Smooth muscle cell (in vitro differentiated cells): ENCODE measurements around the gene CDCA4. TPM values are rescaled to one million over a fixed set of nuclear protein-coding genes. Genes with fewer than 3 reads are reported as not detected.
"Not testable (repeated sequence)": the region's sequence is repeated elsewhere in the genome, so short reads cannot be mapped to it uniquely, and the experiment has no call there.

Experiments used
- DNase-seq: peaks from one replicate; lab custom pipeline; 2025; ENCODE audit not compliant: unreplicated experiment; lab: John Stamatoyannopoulos, UW
- H2AFZ ChIP-seq: fragments of 200-600 bp; sonication (generic); 2 replicates; pipeline ENCODE4 v1.6.0; 2016; ENCODE audit warnings: antibody characterized with exemption, low read depth, mild to moderate bottlenecking
- H3F3A ChIP-seq: fragments of 200-600 bp; sonication (generic); 2 replicates; pipeline ENCODE4 v1.6.0; 2017; ENCODE audit warnings: antibody characterized with exemption, low read depth
- H3K27ac ChIP-seq: fragments of 200-600 bp; sonication (generic); 2 replicates; pipeline ENCODE4 v1.5.1; 2016; ENCODE audit warnings: low read depth, mild to moderate bottlenecking
- H3K27me3 ChIP-seq: fragments of 200-600 bp; sonication (generic); 2 replicates; pipeline ENCODE4 v1.6.1; 2016; ENCODE audit warnings: low read depth, mild to moderate bottlenecking
- H3K36me3 ChIP-seq: fragments of 200-600 bp; sonication (generic); 2 replicates; pipeline ENCODE4 v1.5.1; 2016; ENCODE audit warnings: low read depth
- H3K4me1 ChIP-seq: fragments of 200-600 bp; sonication (generic); 2 replicates; pipeline ENCODE4 v1.5.1; 2016; ENCODE audit warnings: low read depth
- H3K4me2 ChIP-seq: fragments of 200-600 bp; sonication (generic); 2 replicates; pipeline ENCODE4 v1.6.0; 2016; ENCODE audit warnings: mild to moderate bottlenecking
- H3K4me3 ChIP-seq: fragments of 200-600 bp; sonication (generic); 2 replicates; pipeline ENCODE4 v1.5.1; 2016; ENCODE audit warnings: mild to moderate bottlenecking
- H3K79me2 ChIP-seq: fragments of 200-600 bp; sonication (generic); 2 replicates; pipeline ENCODE4 v1.6.0; 2016; ENCODE audit warnings: low read depth, mild to moderate bottlenecking
- H3K9ac ChIP-seq: fragments of 200-600 bp; sonication (generic); 2 replicates; pipeline ENCODE4 v1.6.0; 2016; ENCODE audit warnings: low read depth
- H3K9me3 ChIP-seq: fragments of 200-600 bp; sonication (generic); replicated peaks from 2 replicates; pipeline ENCODE4 v1.5.1; 2016; ENCODE audit warnings: low read depth
- H4K20me1 ChIP-seq: fragments of 200-600 bp; sonication (generic); 2 replicates; pipeline ENCODE4 v1.6.0; 2016; ENCODE audit warnings: low read depth
- WGBS: methylation state at CpG from one replicate; pipeline ENCODE4 v1.1.7; 2016; ENCODE audit warnings: low lambda C conversion rate; 5-methylcytosine and 5-hydroxymethylcytosine counted together
- polyA plus RNA-seq: library from polyadenylated mRNA; unstranded; fragments of >200 nt; fragmentation: Nextera tagmentation; extraction: Ambion mirVana; gene quantifications from 2 replicates; pipeline ENCODE4 v1.2.1, GENCODE V29; 2016
- total RNA-seq: library from RNA; depleted of rRNA; stranded (reverse); fragments of >200 nt; gene quantifications from 2 replicates; pipeline ENCODE4 v1.2.3, GENCODE V29; 2014
- TF ChIP-seq, protein P1 (sequence below): fragments of 200-600 bp; sonication (generic); IDR thresholded peaks from 2 replicates; pipeline ENCODE4 v1.5.1; 2017; ENCODE audit warnings: borderline replicate concordance, mild to moderate bottlenecking, antibody characterized with exemption; ENCODE audit not compliant: insufficient read depth, poor library complexity, severe bottlenecking

The CDCA4 gene
- total and polyA plus RNA-seq, 2 experiments from 2014 or later: 15.1 to 23.5 TPM

DNA sequence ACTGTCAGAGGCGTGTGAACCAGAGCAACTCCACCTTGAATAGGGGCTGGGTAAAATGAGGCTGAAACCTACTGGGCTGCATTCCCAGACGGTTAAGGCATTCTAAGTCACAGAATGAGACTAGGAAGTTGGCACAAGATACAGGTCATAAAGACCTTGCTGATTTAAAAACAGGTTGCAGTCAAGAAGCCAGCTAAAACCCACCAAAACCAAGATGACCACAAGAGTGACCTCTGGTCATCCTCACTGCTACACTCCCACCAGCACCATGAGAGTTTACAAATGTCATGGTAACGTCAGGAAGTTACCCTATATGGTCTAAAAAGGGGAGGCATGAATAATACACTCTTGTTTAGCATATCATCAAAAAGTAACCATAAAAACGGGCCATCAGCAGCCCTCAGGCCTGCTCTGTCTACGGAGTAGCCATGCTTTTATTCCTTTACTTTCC, 11.6 kb upstream of the CDCA4 start:
- H4K20me1 ChIP-seq, H3F3A ChIP-seq, H3K79me2 ChIP-seq, H3K4me1 ChIP-seq, H3K36me3 ChIP-seq, H3K27me3 ChIP-seq, H2AFZ ChIP-seq, DNase-seq, H3K9me3 ChIP-seq: not testable (repeated sequence)
- H3K9ac ChIP-seq: peak overlapping the region; percentile 90
- peak overlapping the region; percentile 41 for H3K4me3 ChIP-seq
- H3K4me2 ChIP-seq: peak overlapping the region; percentile 80
- H3K27ac ChIP-seq: peak overlapping the region; percentile 95
- 62% methylated on average over 5 of the region's 5 CpGs for WGBS

DNA sequence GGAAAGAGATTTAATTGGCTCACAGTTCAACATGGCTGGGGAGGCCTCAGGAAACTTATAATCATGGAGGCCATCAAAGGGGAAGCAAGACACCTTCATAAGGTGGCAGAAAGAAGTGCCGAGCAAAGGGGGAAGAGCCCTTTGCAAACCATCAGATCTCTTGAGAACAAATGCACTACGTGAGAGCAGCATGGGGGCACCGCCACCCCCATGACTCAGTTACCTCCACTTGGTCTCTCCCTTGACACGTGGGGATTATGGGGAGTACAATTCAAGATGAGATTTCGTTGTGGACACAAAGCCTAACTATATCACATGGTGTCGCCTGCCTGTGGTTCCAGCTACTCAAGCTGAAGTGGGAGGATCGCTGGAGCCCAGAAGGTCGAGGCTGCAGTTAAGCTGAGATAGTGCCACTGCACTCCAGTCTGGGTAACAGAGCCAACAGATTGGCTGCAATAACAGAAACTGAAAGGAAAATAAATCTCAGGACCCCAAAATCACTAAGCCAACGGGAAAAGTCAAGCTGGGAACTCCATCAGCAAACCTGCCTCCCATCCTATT, 10.0 kb upstream of the CDCA4 start:
- Histone ChIP-seq H3F3A (no peaks in the 10 kb centered on the region), H3K79me2 (no peaks in the 10 kb centered on the region), H3K4me1 (no peaks in the 10 kb centered on the region), H3K9ac (no peak overlapping the region), H3K36me3 (no peaks in the 10 kb centered on the region), H3K27me3 (no peaks in the 10 kb centered on the region), H3K4me2 (no peak overlapping the region), H3K9me3 (no peaks in the 10 kb centered on the region), H3K4me3 (no peak overlapping the region), H3K27ac (peak overlapping the region; percentile 95), H4K20me1 (no peaks in the 10 kb centered on the region), H2AFZ (no peak overlapping the region)
- WGBS: 88% methylated on average over 9 of the region's 9 CpGs
- no peak for DNase-seq
- TF ChIP-seq, protein P1, sequence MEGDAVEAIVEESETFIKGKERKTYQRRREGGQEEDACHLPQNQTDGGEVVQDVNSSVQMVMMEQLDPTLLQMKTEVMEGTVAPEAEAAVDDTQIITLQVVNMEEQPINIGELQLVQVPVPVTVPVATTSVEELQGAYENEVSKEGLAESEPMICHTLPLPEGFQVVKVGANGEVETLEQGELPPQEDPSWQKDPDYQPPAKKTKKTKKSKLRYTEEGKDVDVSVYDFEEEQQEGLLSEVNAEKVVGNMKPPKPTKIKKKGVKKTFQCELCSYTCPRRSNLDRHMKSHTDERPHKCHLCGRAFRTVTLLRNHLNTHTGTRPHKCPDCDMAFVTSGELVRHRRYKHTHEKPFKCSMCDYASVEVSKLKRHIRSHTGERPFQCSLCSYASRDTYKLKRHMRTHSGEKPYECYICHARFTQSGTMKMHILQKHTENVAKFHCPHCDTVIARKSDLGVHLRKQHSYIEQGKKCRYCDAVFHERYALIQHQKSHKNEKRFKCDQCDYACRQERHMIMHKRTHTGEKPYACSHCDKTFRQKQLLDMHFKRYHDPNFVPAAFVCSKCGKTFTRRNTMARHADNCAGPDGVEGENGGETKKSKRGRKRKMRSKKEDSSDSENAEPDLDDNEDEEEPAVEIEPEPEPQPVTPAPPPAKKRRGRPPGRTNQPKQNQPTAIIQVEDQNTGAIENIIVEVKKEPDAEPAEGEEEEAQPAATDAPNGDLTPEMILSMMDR: no peak

DNA sequence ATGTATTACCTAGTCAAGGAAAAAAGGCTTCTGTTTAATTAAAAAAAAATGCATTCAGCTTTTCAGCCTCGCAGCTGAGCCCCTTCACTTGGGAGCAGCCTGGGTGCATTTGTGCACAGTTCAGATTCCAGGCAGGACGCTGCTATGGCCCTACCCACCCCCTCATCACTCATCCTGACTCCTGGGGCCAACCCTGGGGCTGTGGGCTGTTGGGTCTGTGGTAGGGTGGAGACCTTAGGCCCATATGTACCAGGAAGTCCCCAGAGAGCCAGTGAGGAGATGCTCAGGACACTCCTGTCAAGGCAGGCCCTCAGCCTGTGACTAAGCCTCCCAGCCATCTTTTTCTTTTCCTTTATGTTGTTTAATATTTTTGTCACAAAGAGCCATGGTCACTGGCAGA, 9.3 kb upstream of the CDCA4 start:
- no peak overlapping the region for H3K4me2 ChIP-seq
- H3K36me3 ChIP-seq: no peaks in the 10 kb centered on the region
- no peaks in the 10 kb centered on the region for H3F3A ChIP-seq
- no peaks in the 10 kb centered on the region for H3K4me1 ChIP-seq
- H3K27ac ChIP-seq: peak overlapping the region; percentile 20
- no peaks in the 10 kb centered on the region for H4K20me1 ChIP-seq
- TF ChIP-seq, protein P1: no peak
- WGBS: 79% methylated on average over 2 of the region's 2 CpGs
- no peak overlapping the region for H3K9ac ChIP-seq
- H3K4me3 ChIP-seq: no peak overlapping the region
- H2AFZ ChIP-seq: no peak overlapping the region
- no peaks in the 10 kb centered on the region for H3K9me3 ChIP-seq
- H3K79me2 ChIP-seq: no peaks in the 10 kb centered on the region
- no peak for DNase-seq
- H3K27me3 ChIP-seq: no peaks in the 10 kb centered on the region

DNA sequence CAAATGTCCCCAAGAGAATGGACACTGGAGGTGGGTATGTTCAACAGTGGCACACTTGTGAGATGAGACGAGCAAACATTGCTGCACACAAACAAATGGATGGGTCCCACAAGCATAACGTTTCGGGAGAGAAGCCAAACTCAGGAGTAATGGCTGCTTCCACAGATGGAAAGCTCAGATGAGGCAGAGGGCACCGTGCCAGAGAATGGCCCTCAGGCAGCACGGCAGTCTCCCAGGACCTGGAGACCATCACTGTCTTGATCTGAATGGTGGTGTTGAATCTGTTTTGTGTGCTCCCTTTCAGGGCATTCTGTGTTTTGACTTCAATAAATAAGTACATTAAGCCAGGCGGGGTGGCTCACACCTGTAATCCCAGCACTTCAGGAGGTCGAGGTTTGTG, 8.5 kb upstream of the CDCA4 start:
- H3K79me2 ChIP-seq: no peaks in the 10 kb centered on the region
- H3K9me3 ChIP-seq: no peaks in the 10 kb centered on the region
- no peak overlapping the region for H2AFZ ChIP-seq
- H3K9ac ChIP-seq: no peak overlapping the region
- H3K27ac ChIP-seq: no peak overlapping the region
- H3K4me2 ChIP-seq: no peak overlapping the region
- no peak for DNase-seq
- H3K4me3 ChIP-seq: no peak overlapping the region
- 94% methylated on average over 7 of the region's 7 CpGs for WGBS
- no peaks in the 10 kb centered on the region for H3K36me3 ChIP-seq
- H3K27me3 ChIP-seq: no peaks in the 10 kb centered on the region
- H3F3A ChIP-seq: peaks cover under 1% of the 10 kb centered on the region
- no peaks in the 10 kb centered on the region for H4K20me1 ChIP-seq
- no peaks in the 10 kb centered on the region for H3K4me1 ChIP-seq
- TF ChIP-seq, protein P1: no peak
